Measurements from ENCODE around the gene GNB1L. TPM values are rescaled to one million over a fixed set of nuclear protein-coding genes. Genes with fewer than 3 reads are reported as not detected.

The GNB1L gene
- total and polyA plus RNA-seq, 9 of the 15 experiments (the other 6 are each of a cell fraction or from before 2014, with no cell fraction given), result 0.56 to 50.5 (median 10.2) TPM

DNA sequence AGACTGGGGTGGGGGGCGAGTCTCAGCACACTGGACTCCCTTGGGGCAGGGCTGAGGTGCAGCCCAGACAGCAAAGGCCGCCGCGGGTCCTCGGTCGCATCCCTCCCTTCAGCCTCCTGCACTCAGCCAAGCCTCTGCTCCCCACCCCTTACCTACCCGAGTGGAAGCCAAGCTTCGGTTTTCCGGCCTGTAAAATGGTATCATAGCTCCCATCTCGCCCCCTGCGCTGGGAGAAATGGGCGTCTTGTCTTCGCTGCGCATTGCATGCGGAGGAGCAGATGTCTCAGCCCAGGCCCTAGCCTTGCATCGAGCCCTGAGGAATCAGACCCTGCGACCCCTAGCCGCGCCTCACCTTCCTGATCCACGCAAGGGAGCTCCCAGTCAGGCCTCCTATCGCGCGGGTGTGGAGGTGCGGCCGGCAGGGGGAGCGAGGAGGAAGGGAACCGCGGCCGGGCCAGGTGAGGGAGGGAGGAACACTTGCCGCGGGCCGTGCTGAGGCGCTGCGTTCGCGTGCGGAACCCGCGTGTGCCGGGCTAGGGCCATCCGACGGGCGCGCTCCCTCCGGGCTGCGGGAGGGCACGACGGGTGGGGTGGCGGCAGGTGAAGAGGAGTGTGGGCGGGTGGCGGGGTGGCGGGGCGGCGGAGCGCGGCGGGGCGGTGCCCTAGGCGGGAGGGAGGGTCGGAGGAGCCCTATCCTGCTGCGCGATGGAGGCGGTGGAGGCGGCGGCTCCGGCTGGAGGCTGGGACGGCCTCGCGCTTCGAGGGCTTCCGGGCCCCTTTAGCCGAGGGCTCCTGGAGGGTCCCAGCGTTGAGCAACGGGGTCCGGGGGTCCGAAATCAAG lies 98.2 kb downstream of the GNB1L start (continued):
- TF ChIP-seq, protein P1, sequence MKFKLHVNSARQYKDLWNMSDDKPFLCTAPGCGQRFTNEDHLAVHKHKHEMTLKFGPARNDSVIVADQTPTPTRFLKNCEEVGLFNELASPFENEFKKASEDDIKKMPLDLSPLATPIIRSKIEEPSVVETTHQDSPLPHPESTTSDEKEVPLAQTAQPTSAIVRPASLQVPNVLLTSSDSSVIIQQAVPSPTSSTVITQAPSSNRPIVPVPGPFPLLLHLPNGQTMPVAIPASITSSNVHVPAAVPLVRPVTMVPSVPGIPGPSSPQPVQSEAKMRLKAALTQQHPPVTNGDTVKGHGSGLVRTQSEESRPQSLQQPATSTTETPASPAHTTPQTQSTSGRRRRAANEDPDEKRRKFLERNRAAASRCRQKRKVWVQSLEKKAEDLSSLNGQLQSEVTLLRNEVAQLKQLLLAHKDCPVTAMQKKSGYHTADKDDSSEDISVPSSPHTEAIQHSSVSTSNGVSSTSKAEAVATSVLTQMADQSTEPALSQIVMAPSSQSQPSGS (CRISPR knock-in tag; IDR thresholded peaks at IDR 0.05), result no peak
- no peak for TF ChIP-seq NCOR1 (IDR thresholded peaks at IDR 0.05)
- peak; percentile 99 for TF ChIP-seq EZH2 (IDR thresholded peaks at IDR 0.05; ENCODE audit: borderline replicate concordance, low read depth, low read length)
- no peak for TF ChIP-seq NR2C1 (IDR thresholded peaks at IDR 0.05)
- no peak for TF ChIP-seq NR2C1 (tag; IDR thresholded peaks at IDR 0.05)
- TF ChIP-seq BACH1 (tag; IDR thresholded peaks at IDR 0.05), result no peak
- no peak for TF ChIP-seq BDP1 (IDR thresholded peaks at IDR 0.05; ENCODE audit: insufficient read depth, insufficient read length)
- no peak for TF ChIP-seq NR4A1 (CRISPR knock-in tag; IDR thresholded peaks at IDR 0.05)
- TF ChIP-seq NR4A1 (tag; IDR thresholded peaks at IDR 0.05), result no peak
- TF ChIP-seq, protein P2, sequence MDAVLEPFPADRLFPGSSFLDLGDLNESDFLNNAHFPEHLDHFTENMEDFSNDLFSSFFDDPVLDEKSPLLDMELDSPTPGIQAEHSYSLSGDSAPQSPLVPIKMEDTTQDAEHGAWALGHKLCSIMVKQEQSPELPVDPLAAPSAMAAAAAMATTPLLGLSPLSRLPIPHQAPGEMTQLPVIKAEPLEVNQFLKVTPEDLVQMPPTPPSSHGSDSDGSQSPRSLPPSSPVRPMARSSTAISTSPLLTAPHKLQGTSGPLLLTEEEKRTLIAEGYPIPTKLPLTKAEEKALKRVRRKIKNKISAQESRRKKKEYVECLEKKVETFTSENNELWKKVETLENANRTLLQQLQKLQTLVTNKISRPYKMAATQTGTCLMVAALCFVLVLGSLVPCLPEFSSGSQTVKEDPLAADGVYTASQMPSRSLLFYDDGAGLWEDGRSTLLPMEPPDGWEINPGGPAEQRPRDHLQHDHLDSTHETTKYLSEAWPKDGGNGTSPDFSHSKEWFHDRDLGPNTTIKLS (IDR thresholded peaks at IDR 0.05; ENCODE audit: borderline replicate concordance, low read depth), result no peak
- no peak for TF ChIP-seq ZNF253 (CRISPR knock-in tag; conservative IDR thresholded peaks at IDR 0.05)
- TF ChIP-seq FIP1L1 (IDR thresholded peaks at IDR 0.05; ENCODE audit: low read depth, low read length, poor library complexity, severe bottlenecking), result peak; percentile 79
- no peak for TF ChIP-seq ZFX (CRISPR knock-in tag; IDR thresholded peaks at IDR 0.05)
- TF ChIP-seq, protein P3, sequence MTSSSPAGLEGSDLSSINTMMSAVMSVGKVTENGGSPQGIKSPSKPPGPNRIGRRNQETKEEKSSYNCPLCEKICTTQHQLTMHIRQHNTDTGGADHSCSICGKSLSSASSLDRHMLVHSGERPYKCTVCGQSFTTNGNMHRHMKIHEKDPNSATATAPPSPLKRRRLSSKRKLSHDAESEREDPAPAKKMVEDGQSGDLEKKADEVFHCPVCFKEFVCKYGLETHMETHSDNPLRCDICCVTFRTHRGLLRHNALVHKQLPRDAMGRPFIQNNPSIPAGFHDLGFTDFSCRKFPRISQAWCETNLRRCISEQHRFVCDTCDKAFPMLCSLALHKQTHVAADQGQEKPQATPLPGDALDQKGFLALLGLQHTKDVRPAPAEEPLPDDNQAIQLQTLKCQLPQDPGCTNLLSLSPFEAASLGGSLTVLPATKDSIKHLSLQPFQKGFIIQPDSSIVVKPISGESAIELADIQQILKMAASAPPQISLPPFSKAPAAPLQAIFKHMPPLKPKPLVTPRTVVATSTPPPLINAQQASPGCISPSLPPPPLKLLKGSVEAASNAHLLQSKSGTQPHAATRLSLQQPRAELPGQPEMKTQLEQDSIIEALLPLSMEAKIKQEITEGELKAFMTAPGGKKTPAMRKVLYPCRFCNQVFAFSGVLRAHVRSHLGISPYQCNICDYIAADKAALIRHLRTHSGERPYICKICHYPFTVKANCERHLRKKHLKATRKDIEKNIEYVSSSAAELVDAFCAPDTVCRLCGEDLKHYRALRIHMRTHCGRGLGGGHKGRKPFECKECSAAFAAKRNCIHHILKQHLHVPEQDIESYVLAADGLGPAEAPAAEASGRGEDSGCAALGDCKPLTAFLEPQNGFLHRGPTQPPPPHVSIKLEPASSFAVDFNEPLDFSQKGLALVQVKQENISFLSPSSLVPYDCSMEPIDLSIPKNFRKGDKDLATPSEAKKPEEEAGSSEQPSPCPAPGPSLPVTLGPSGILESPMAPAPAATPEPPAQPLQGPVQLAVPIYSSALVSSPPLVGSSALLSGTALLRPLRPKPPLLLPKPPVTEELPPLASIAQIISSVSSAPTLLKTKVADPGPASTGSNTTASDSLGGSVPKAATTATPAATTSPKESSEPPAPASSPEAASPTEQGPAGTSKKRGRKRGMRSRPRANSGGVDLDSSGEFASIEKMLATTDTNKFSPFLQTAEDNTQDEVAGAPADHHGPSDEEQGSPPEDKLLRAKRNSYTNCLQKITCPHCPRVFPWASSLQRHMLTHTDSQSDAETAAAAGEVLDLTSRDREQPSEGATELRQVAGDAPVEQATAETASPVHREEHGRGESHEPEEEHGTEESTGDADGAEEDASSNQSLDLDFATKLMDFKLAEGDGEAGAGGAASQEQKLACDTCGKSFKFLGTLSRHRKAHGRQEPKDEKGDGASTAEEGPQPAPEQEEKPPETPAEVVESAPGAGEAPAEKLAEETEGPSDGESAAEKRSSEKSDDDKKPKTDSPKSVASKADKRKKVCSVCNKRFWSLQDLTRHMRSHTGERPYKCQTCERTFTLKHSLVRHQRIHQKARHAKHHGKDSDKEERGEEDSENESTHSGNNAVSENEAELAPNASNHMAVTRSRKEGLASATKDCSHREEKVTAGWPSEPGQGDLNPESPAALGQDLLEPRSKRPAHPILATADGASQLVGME (CRISPR knock-in tag; IDR thresholded peaks at IDR 0.05), result peak; percentile 54; the same call in 1 of the 2 replicates
- no peak for TF ChIP-seq GABPB1 (CRISPR knock-in tag; IDR thresholded peaks at IDR 0.05)
- TF ChIP-seq, protein P4, sequence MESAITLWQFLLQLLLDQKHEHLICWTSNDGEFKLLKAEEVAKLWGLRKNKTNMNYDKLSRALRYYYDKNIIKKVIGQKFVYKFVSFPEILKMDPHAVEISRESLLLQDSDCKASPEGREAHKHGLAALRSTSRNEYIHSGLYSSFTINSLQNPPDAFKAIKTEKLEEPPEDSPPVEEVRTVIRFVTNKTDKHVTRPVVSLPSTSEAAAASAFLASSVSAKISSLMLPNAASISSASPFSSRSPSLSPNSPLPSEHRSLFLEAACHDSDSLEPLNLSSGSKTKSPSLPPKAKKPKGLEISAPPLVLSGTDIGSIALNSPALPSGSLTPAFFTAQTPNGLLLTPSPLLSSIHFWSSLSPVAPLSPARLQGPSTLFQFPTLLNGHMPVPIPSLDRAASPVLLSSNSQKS (CRISPR knock-in tag; IDR thresholded peaks at IDR 0.05), result no peak
- no peak for TF ChIP-seq BRCA1 (IDR thresholded peaks at IDR 0.05)
- TF ChIP-seq BRCA1 (CRISPR knock-in tag; IDR thresholded peaks at IDR 0.05), result no peak
- TF ChIP-seq RFX1 (IDR thresholded peaks at IDR 0.05), result no peak
- TF ChIP-seq ZNF695 (CRISPR knock-in tag; IDR thresholded peaks at IDR 0.05), result no peak
